Colonic mucosa (tissue), 4 donors: Measurements from ENCODE around the gene FZR1. TPM values are rescaled to one million over a fixed set of nuclear protein-coding genes. Genes with fewer than 3 reads are reported as not detected.

Source experiments
- DNase-seq: peaks from one replicate; pipeline ENCODE4 v3.0.0-alpha.2; 2020
- H3K27ac ChIP-seq: fragments of 200-600 bp; one replicate; pipeline ENCODE4 v1.8.0; 2021
- H3K27me3 ChIP-seq: fragments of 200-600 bp; one replicate; pipeline ENCODE4 v1.8.0; 2021
- H3K36me3 ChIP-seq: fragments of 200-600 bp; one replicate; pipeline ENCODE4 v1.8.0; 2021
- H3K4me1 ChIP-seq: fragments of 200-600 bp; one replicate; pipeline ENCODE4 v1.8.0; 2021; ENCODE audit warnings: mild to moderate bottlenecking
- H3K4me3 ChIP-seq: fragments of 200-600 bp; one replicate; pipeline ENCODE4 v1.8.0; 2021
- H3K9ac ChIP-seq, 2 donors: one replicate each; pipeline ENCODE4 v1.7.0; 2013; ENCODE audit warnings: control low read depth in 2 of 2, low read depth in 2 of 2, low read length in 2 of 2
- H3K9me3 ChIP-seq: fragments of 200-600 bp; one replicate; pipeline ENCODE4 v1.8.0; 2021
- CTCF ChIP-seq: fragments of 200-600 bp; IDR thresholded peaks from one replicate; pipeline ENCODE4 v1.8.0; 2022; ENCODE audit warnings: antibody characterized with exemption, mild to moderate bottlenecking
- intact Hi-C: fragments of 100-400 bp; cut with DNase I; formaldehyde crosslinking; loops from one replicate; pipeline ENCODE4 v1.14.1; 2022
- total RNA-seq, 2 donors: library from RNA; stranded (reverse); fragmentation: NEBNext Ultra II Directional in 1 of 2; extraction: Animal tissue kit (Norgen Biotek cat#: 25700) in 1 of 2; gene quantifications; one replicate each; pipeline ENCODE4 v1.2.1, GENCODE V29; 2021
- donor health status: healthy.
- donor health status: DM: no; HTN: no; CAD: no.
- donor health status: DM: no; HTN: no; CAD: no.

FZR1 gene
- total RNA-seq, 2 donors from 2014 or later, result 45.8 to 62.5 TPM

GRCh38 chr19:3500429-3501101 is 5.5 kb upstream of the FZR1 start, which contains the start of gene DOHH:
Gene DOHH (minus strand): TSS chr19:3500674. CDS start chr19:3496814, 3,860 bp downstream.
- DNase-seq, result peak; percentile 97
- Histone ChIP-seq H3K9ac (peak within 1 kb of the TSS; percentile 88 to 92), H3K27me3 (no peaks in the 10 kb centered on the region), H3K4me3 (peak within 1 kb of the TSS; percentile 80), H3K36me3 (peaks cover 6% of the 10 kb centered on the region), H3K27ac (peak within 1 kb of the TSS; percentile 36), H3K9me3 (no peaks in the 10 kb centered on the region), H3K4me1 (peaks cover 11% of the 10 kb centered on the region)
- intact Hi-C loops, result no loop called here
- TF ChIP-seq CTCF, result no peak

- H3K9me3 ChIP-seq, result no peaks in the 10 kb centered on the region
- no peak overlapping the region for H3K27ac ChIP-seq
- no peak overlapping the region for H3K4me3 ChIP-seq
- H3K9ac ChIP-seq, result no peak overlapping the region
- H3K36me3 ChIP-seq, result no peaks in the 10 kb centered on the region
- DNase-seq, result no peak
- H3K27me3 ChIP-seq, result no peaks in the 10 kb centered on the region
- intact Hi-C loops, result no loop called here
- no peak for TF ChIP-seq CTCF
- peaks cover 12% of the 10 kb centered on the region for H3K4me1 ChIP-seq
Observed at GRCh38 chr19:3501780-3502179, 4.3 kb upstream of the FZR1 start.

GRCh38 chr19:3503036-3503572 is 3.0 kb upstream of the FZR1 start:
- intact Hi-C loops, result no loop called here
- no peak for TF ChIP-seq CTCF

GRCh38 chr19:3504735-3505134 is 1.4 kb upstream of the FZR1 start:
- intact Hi-C loops, result no loop called here
- Histone ChIP-seq H3K4me1 (peaks cover 7% of the 10 kb centered on the region), H3K9ac (peak overlapping the region in 1 of 2 donors; percentile 2), H3K27me3 (no peaks in the 10 kb centered on the region), H3K4me3 (no peak overlapping the region), H3K36me3 (no peaks in the 10 kb centered on the region), H3K27ac (no peak overlapping the region), H3K9me3 (no peaks in the 10 kb centered on the region)
- DNase-seq, result no peak
- TF ChIP-seq CTCF, result no peak

More at GRCh38 chr19:3503036-3503572, 3.0 kb upstream of the FZR1 start:
- no peak for DNase-seq
- no peaks in the 10 kb centered on the region for H3K27me3 ChIP-seq
- H3K36me3 ChIP-seq, result no peaks in the 10 kb centered on the region
- peaks cover 12% of the 10 kb centered on the region for H3K4me1 ChIP-seq
- H3K27ac ChIP-seq, result no peak overlapping the region
- no peak overlapping the region for H3K9ac ChIP-seq
- H3K4me3 ChIP-seq, result no peak overlapping the region
- H3K9me3 ChIP-seq, result no peaks in the 10 kb centered on the region

- TF ChIP-seq CTCF, result no peak
- Histone ChIP-seq H3K9me3 (no peaks in the 10 kb centered on the region), H3K27ac (peak overlapping the region; percentile 69), H3K36me3 (no peaks in the 10 kb centered on the region), H3K4me3 (peak overlapping the region; percentile 74), H3K27me3 (no peaks in the 10 kb centered on the region), H3K9ac (peak overlapping the region; percentile 82 to 92), H3K4me1 (peaks cover 5% of the 10 kb centered on the region)
- DNase-seq, result peak; percentile 45
- intact Hi-C loops, result no loop called here
Observed at GRCh38 chr19:3506384-3507340, 551 bp downstream of the FZR1 start.
